Osteocyte (in vitro differentiated cells): ENCODE results near the gene CASR. TPM values are rescaled to one million over a fixed set of nuclear protein-coding genes. Genes with fewer than 3 reads are reported as not detected.

Experiments
- DNase-seq: peaks from one replicate; pipeline ENCODE4 v3.0.0; 2021; ENCODE audit warnings: mixed read lengths; ENCODE audit not compliant: unreplicated experiment; ENCODE audit errors: extremely low spot score
- H3K27ac Mint-ChIP-seq: one replicate; pipeline ENCODE4 v1.8.0; 2021; ENCODE audit warnings: mild to moderate bottlenecking, mixed read lengths; ENCODE audit not compliant: unreplicated experiment
- H3K27me3 Mint-ChIP-seq: one replicate; pipeline ENCODE4 v1.8.0; 2021; ENCODE audit warnings: mixed read lengths; ENCODE audit not compliant: unreplicated experiment
- H3K36me3 Mint-ChIP-seq: one replicate; pipeline ENCODE4 v1.8.0; 2021; ENCODE audit warnings: mixed read lengths; ENCODE audit not compliant: unreplicated experiment
- H3K4me1 Mint-ChIP-seq: one replicate; pipeline ENCODE4 v1.8.0; 2021; ENCODE audit warnings: mixed read lengths; ENCODE audit not compliant: unreplicated experiment
- H3K4me3 Mint-ChIP-seq: one replicate; pipeline ENCODE4 v1.8.0; 2021; ENCODE audit warnings: mild to moderate bottlenecking, moderate library complexity, mixed read lengths; ENCODE audit not compliant: unreplicated experiment
- H3K9me3 Mint-ChIP-seq: one replicate; pipeline ENCODE4 v1.8.0; 2021; ENCODE audit warnings: mixed read lengths; ENCODE audit not compliant: unreplicated experiment
- total RNA-seq: library from RNA; stranded (reverse); gene quantifications from 2 replicates; pipeline ENCODE4 v1.2.1, GENCODE V29; 2021
- TF ChIP-seq, protein P1 (sequence below): fragments of 200-600 bp; sonication (generic); IDR thresholded peaks from 2 replicates; pipeline ENCODE4 v1.5.0; 2021; ENCODE audit warnings: antibody characterized with exemption, mild to moderate bottlenecking, moderate library complexity

Gene CASR
- total RNA-seq, 1 donor from 2014 or later, result not detected

DNA sequence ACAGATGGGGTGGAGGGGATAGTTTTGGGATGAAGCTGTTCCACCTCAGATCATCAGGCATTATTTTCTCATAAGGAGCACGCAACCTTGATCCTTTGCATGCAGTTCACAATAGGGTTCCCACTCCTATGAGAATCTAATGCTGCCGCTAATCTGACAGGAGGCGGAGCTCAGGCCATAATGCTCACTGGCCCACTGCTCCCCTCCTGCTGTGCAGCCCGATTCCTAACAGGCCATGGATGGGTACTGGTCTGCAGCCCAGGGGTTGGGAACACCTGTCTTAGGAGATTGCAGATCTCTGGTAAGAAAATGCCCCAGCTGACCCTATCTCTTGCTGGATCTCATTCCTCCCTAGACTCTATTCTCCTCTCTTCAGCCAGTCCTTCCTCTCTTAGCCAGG, 148.4 kb downstream of the CASR start:
- H3K4me1 Mint-ChIP-seq, result no peaks in the 10 kb centered on the region
- H3K4me3 Mint-ChIP-seq, result no peak overlapping the region
- no peak for DNase-seq
- H3K9me3 Mint-ChIP-seq, result no peaks in the 10 kb centered on the region
- no peak overlapping the region for H3K27ac Mint-ChIP-seq
- TF ChIP-seq, protein P1, sequence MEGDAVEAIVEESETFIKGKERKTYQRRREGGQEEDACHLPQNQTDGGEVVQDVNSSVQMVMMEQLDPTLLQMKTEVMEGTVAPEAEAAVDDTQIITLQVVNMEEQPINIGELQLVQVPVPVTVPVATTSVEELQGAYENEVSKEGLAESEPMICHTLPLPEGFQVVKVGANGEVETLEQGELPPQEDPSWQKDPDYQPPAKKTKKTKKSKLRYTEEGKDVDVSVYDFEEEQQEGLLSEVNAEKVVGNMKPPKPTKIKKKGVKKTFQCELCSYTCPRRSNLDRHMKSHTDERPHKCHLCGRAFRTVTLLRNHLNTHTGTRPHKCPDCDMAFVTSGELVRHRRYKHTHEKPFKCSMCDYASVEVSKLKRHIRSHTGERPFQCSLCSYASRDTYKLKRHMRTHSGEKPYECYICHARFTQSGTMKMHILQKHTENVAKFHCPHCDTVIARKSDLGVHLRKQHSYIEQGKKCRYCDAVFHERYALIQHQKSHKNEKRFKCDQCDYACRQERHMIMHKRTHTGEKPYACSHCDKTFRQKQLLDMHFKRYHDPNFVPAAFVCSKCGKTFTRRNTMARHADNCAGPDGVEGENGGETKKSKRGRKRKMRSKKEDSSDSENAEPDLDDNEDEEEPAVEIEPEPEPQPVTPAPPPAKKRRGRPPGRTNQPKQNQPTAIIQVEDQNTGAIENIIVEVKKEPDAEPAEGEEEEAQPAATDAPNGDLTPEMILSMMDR, result no peak
- peaks cover 15% of the 10 kb centered on the region for H3K27me3 Mint-ChIP-seq
- no peaks in the 10 kb centered on the region for H3K36me3 Mint-ChIP-seq

DNA sequence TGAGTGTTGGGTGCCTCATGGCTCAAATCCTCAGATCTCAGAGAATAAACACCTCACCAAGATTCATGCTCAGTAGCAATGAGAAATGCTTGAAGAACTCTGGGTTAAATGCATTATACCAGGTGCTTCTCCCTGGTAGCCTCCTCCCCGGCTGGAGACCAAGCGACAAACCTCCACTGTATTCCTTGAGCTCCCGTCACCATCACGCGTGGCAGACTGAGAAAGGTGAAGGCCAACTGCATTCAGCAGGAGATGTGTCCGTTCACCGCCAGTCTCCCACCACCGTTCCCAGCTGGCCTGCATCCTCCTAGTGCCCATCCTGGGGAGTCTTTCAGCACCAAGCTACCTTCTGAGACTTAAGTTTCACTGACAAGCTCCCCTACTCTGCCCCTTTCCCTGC, 149.1 kb downstream of the CASR start:
- H3K4me1 Mint-ChIP-seq, result no peaks in the 10 kb centered on the region
- no peak for DNase-seq
- peaks cover 17% of the 10 kb centered on the region for H3K27me3 Mint-ChIP-seq
- TF ChIP-seq, protein P1, result no peak
- no peaks in the 10 kb centered on the region for H3K36me3 Mint-ChIP-seq
- H3K27ac Mint-ChIP-seq, result no peak overlapping the region
- H3K9me3 Mint-ChIP-seq, result no peaks in the 10 kb centered on the region
- no peak overlapping the region for H3K4me3 Mint-ChIP-seq

Other genes starting within 250 kb of the CASR start
- not detected in 2 replicates for gene ILDR1, start 161.4 kb upstream of the CASR start, total RNA-seq
- gene CD86, start 128.3 kb upstream of the CASR start, total RNA-seq, result not detected in 2 replicates
- not detected in 2 replicates for gene CSTA, start 141.6 kb downstream of the CASR start, total RNA-seq
- gene MIX23, start 199.6 kb downstream of the CASR start, total RNA-seq, result 18.1 and 24.7 TPM in 2 replicates
- gene FAM162A, start 200.5 kb downstream of the CASR start, total RNA-seq, result 34.3 and 37.3 TPM in 2 replicates
- 5.6 and 6.5 TPM in 2 replicates for gene WDR5B, start 232.4 kb downstream of the CASR start, total RNA-seq